PC-3 (cell line): Measurements from ENCODE around the gene AP5Z1. TPM values are rescaled to one million over a fixed set of nuclear protein-coding genes. Genes with fewer than 3 reads are reported as not detected.

ENCODE experiments used
- ATAC-seq: fragments of 200-7000 bp; cut with Tn5 transposase; 2 replicates; pipeline ENCODE4 v1.9.1; 2020; ENCODE audit warnings: mild to moderate bottlenecking, moderate library complexity
- BruUV-seq: library from RNA; stranded (reverse); fragments of 400-500 nt; replicated peaks from 2 replicates; lab custom pipeline; 2021; lab: Mats Ljungman, UMichigan
- CTCF ChIA-PET: fragments of 300-600 bp; sonication (Branson Sonifier 250); formaldehyde crosslinking; loops from one replicate; lab custom pipeline; 2022; ENCODE audit warnings: antibody characterized with exemption; lab: Charles Lee
- POLR2A ChIA-PET: fragments of 300-600 bp; sonication (Branson Sonifier 250); formaldehyde crosslinking; loops from one replicate; lab custom pipeline; 2022; ENCODE audit warnings: antibody characterized with exemption; ENCODE audit not compliant: unreplicated experiment; lab: Charles Lee
- DNase-seq: peaks from one replicate; pipeline ENCODE4 v3.0.0-alpha.2; 2015
- H2AFZ ChIP-seq: fragments of 300-600 bp; sonication (generic); 2 replicates; pipeline ENCODE4 v1.6.0; 2016; ENCODE audit warnings: antibody characterized with exemption, low read length
- H3F3A ChIP-seq: fragments of 300-600 bp; sonication (generic); one replicate; pipeline ENCODE4 v1.6.0; 2017; ENCODE audit warnings: antibody characterized with exemption, low read length, control low read depth, mild to moderate bottlenecking; ENCODE audit not compliant: unreplicated experiment
- H3K27ac ChIP-seq: fragments of 300-600 bp; sonication (generic); 2 replicates; pipeline ENCODE4 v1.5.1; 2016; ENCODE audit warnings: mild to moderate bottlenecking, low read length
- H3K27me3 ChIP-seq: fragments of 300-600 bp; sonication (generic); 2 replicates; pipeline ENCODE4 v1.6.1; 2016; ENCODE audit warnings: low read length, mixed read lengths
- H3K36me3 ChIP-seq: fragments of 300-600 bp; sonication (generic); 2 replicates; pipeline ENCODE4 v1.6.1; 2016; ENCODE audit warnings: low read depth, mixed run types, low read length, mixed read lengths
- H3K4me1 ChIP-seq: fragments of 300-600 bp; sonication (generic); 2 replicates; pipeline ENCODE4 v1.5.1; 2016; ENCODE audit warnings: low read length; ENCODE audit not compliant: insufficient read depth
- H3K4me2 ChIP-seq: fragments of 300-600 bp; sonication (generic); 2 replicates; pipeline ENCODE4 v1.6.0; 2016; ENCODE audit warnings: low read length
- H3K4me3 ChIP-seq: fragments of 300-600 bp; sonication (generic); 2 replicates; pipeline ENCODE4 v1.5.1; 2016; ENCODE audit warnings: mild to moderate bottlenecking, low read length, mixed read lengths
- H3K79me2 ChIP-seq: fragments of 300-600 bp; sonication (generic); 2 replicates; pipeline ENCODE4 v1.6.1; 2017; ENCODE audit warnings: low read length, mixed read lengths
- H3K9ac ChIP-seq: fragments of 300-600 bp; sonication (generic); 2 replicates; pipeline ENCODE4 v1.6.0; 2016; ENCODE audit warnings: mild to moderate bottlenecking, low read length
- H3K9me2 ChIP-seq: fragments of 300-600 bp; sonication (generic); replicated peaks from 2 replicates; pipeline ENCODE4 v1.6.1; 2016; ENCODE audit warnings: mixed run types, low read length, mixed read lengths
- H3K9me3 ChIP-seq: fragments of 300-600 bp; sonication (generic); 2 replicates; pipeline ENCODE4 v1.6.1; 2016; ENCODE audit warnings: low read length, mixed read lengths
- H4K20me1 ChIP-seq: fragments of 300-600 bp; sonication (generic); 2 replicates; pipeline ENCODE4 v1.6.1; 2016; ENCODE audit warnings: low read length, mixed read lengths
- EZH2 ChIP-seq: fragments of 300-600 bp; sonication (generic); IDR thresholded peaks from one replicate; pipeline ENCODE4 v1.6.1; 2017; ENCODE audit warnings: antibody characterized with exemption, mild to moderate bottlenecking, low read length; ENCODE audit not compliant: unreplicated experiment
- EZH2phosphoT487 ChIP-seq: fragments of 300-600 bp; sonication (generic); IDR thresholded peaks from 2 replicates; pipeline ENCODE4 v1.6.1; 2018; ENCODE audit warnings: mild to moderate bottlenecking, antibody characterized with exemption, low read length, borderline replicate concordance
- intact Hi-C: fragments of 100-400 bp; cut with micrococcal nuclease; formaldehyde crosslinking; loops from 2 replicates; pipeline ENCODE4 v1.9.0; 2023
- total RNA-seq: library from RNA; depleted of rRNA; stranded (reverse); fragments of >200 nt; gene quantifications from 2 replicates; pipeline ENCODE4 v1.2.3, GENCODE V29; 2014
- TF ChIP-seq, protein P1 (sequence below): fragments of 300-600 bp; sonication (generic); conservative IDR thresholded peaks from 2 replicates; pipeline ENCODE4 v1.5.1; 2017; ENCODE audit warnings: antibody characterized with exemption, low read depth, mild to moderate bottlenecking, low read length

The AP5Z1 gene
- total RNA-seq, 1 experiment from 2014 or later: 36.6 TPM

DNA sequence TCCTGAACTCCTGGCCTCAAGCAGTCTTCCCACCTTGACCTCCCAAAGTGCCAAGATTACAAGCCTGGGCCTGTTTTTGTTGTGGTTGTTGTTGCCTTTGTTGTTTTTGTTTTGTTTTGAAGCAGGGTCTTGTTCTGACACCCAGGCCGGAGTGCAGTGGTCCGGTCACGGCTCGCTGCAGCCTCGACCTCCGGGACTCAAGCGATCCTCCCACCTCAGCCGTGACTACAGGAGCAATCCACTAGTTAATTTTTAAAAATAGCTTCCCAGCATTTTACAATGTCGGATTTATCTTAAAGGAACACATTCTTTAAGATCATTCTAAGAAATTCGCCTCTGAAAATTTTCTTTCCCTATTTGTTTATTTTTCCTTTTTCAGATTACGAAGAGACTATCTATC is 27.7 kb upstream of the AP5Z1 start:
- H3K79me2 ChIP-seq: peaks cover 40% of the 10 kb centered on the region
- no peaks in the 10 kb centered on the region for H3K9me3 ChIP-seq
- peaks cover 27% of the 10 kb centered on the region for H3K4me1 ChIP-seq
- peaks cover 5% of the 10 kb centered on the region for H3F3A ChIP-seq
- H3K4me3 ChIP-seq: no peak overlapping the region
- no TSS peak for BruUV-seq
- no peaks in the 10 kb centered on the region for H3K27me3 ChIP-seq
- CTCF ChIA-PET: no interaction called here
- TF ChIP-seq, protein P1, sequence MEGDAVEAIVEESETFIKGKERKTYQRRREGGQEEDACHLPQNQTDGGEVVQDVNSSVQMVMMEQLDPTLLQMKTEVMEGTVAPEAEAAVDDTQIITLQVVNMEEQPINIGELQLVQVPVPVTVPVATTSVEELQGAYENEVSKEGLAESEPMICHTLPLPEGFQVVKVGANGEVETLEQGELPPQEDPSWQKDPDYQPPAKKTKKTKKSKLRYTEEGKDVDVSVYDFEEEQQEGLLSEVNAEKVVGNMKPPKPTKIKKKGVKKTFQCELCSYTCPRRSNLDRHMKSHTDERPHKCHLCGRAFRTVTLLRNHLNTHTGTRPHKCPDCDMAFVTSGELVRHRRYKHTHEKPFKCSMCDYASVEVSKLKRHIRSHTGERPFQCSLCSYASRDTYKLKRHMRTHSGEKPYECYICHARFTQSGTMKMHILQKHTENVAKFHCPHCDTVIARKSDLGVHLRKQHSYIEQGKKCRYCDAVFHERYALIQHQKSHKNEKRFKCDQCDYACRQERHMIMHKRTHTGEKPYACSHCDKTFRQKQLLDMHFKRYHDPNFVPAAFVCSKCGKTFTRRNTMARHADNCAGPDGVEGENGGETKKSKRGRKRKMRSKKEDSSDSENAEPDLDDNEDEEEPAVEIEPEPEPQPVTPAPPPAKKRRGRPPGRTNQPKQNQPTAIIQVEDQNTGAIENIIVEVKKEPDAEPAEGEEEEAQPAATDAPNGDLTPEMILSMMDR: no peak
- TF ChIP-seq EZH2phosphoT487 (no peak), EZH2 (no peak)
- no peaks in the 10 kb centered on the region for H4K20me1 ChIP-seq
- H3K9me2 ChIP-seq: no peaks in the 10 kb centered on the region
- H3K4me2 ChIP-seq: no peak overlapping the region
- H3K36me3 ChIP-seq: no peaks in the 10 kb centered on the region
- H2AFZ ChIP-seq: no peak overlapping the region
- no peak overlapping the region for H3K9ac ChIP-seq
- POLR2A ChIA-PET: no interaction called here
- no peak for DNase-seq
- no peak for ATAC-seq
- intact Hi-C loops: no loop called here
- no peak overlapping the region for H3K27ac ChIP-seq

DNA sequence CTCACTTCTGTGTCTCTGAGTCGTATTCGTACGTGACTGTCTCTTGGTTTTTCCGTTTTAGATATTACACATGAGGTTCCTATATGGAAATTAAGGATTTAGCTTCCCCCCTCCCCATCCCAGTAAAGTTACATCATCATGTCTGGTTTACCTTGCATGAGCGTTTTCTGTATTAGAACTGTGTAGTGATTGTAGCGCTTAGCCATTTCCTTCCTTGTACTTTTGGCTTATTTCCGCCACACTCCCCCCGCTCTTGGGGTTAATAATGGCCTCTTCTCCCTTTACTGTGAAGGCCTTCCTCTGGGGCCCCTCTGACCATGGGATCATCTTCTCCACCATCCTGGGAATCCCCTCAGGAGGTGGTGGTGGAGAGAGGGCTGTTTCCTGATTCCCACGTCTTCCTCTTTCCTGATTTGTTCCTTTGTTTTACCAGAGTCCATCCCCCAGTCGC is 27.2 kb upstream of the AP5Z1 start:
- Histone ChIP-seq H3K9me2 (no peaks in the 10 kb centered on the region), H3K4me3 (no peak overlapping the region), H3K27ac (no peak overlapping the region), H4K20me1 (no peaks in the 10 kb centered on the region), H3K9me3 (no peaks in the 10 kb centered on the region), H3K27me3 (no peaks in the 10 kb centered on the region), H3K9ac (no peak overlapping the region), H3F3A (peaks cover 5% of the 10 kb centered on the region), H3K4me2 (no peak overlapping the region), H2AFZ (no peak overlapping the region), H3K79me2 (peaks cover 37% of the 10 kb centered on the region), H3K4me1 (peaks cover 27% of the 10 kb centered on the region), H3K36me3 (no peaks in the 10 kb centered on the region)
- ATAC-seq (no peak), DNase-seq (no peak)
- ChIA-PET CTCF (no interaction called here), POLR2A (no interaction called here)
- intact Hi-C loops: no loop called here
- BruUV-seq: no TSS peak
- TF ChIP-seq, protein P1: no peak
- TF ChIP-seq EZH2phosphoT487 (no peak), EZH2 (no peak)

GRCh38 chr7:4749363-4749762 is 26.1 kb upstream of the AP5Z1 start:
- no peaks in the 10 kb centered on the region for H3K27me3 ChIP-seq
- no TSS peak for BruUV-seq
- CTCF ChIA-PET: no interaction called here
- no peaks in the 10 kb centered on the region for H4K20me1 ChIP-seq
- H3F3A ChIP-seq: peaks cover 5% of the 10 kb centered on the region
- H3K4me3 ChIP-seq: no peak overlapping the region
- DNase-seq (no peak), ATAC-seq (no peak)
- no peaks in the 10 kb centered on the region for H3K36me3 ChIP-seq
- no peak overlapping the region for H3K27ac ChIP-seq
- H3K9me3 ChIP-seq: no peaks in the 10 kb centered on the region
- no peak overlapping the region for H3K9ac ChIP-seq
- intact Hi-C loops: no loop called here
- peaks cover 16% of the 10 kb centered on the region for H3K4me1 ChIP-seq
- H3K9me2 ChIP-seq: no peaks in the 10 kb centered on the region
- no peak overlapping the region for H2AFZ ChIP-seq
- TF ChIP-seq, protein P1: no peak
- TF ChIP-seq EZH2phosphoT487: no peak
- TF ChIP-seq EZH2: no peak
- POLR2A ChIA-PET: no interaction called here
- peaks cover 37% of the 10 kb centered on the region for H3K79me2 ChIP-seq
- H3K4me2 ChIP-seq: no peak overlapping the region
